Ascending aorta (tissue), 2 donors: ENCODE data around the gene ATP2B2. TPM values are rescaled to one million over a fixed set of nuclear protein-coding genes. Genes with fewer than 3 reads are reported as not detected.

ENCODE experiments used
- DNase-seq, 2 donors: peaks; one replicate each; pipeline ENCODE4 v3.0.0-alpha.2; 2019; ENCODE audit warnings: low spot score in 2 of 2
- H3K27ac ChIP-seq, 2 donors: fragments of 200-600 bp; sonication (generic); one replicate each; pipeline ENCODE4 v1.5.1; 2016 to 2017; ENCODE audit warnings: mild to moderate bottlenecking in 1 of 2
- H3K27me3 ChIP-seq: fragments of 200-600 bp; sonication (generic); one replicate; pipeline ENCODE4 v1.5.1; 2017
- H3K36me3 ChIP-seq, 2 donors: fragments of 200-600 bp; sonication (generic); one replicate each; pipeline ENCODE4 v1.5.1; 2016
- H3K4me1 ChIP-seq, 2 donors: fragments of 200-600 bp; sonication (generic); one replicate each; pipeline ENCODE4 v1.5.1; 2016 to 2017; ENCODE audit warnings: mild to moderate bottlenecking in 1 of 2
- H3K4me3 ChIP-seq, 2 donors: fragments of 200-600 bp; sonication (generic); one replicate each; pipeline ENCODE4 v1.5.1; 2016 to 2017; ENCODE audit warnings: mild to moderate bottlenecking in 1 of 2
- H3K9me3 ChIP-seq, 2 donors: fragments of 200-600 bp; sonication (generic); one replicate each; pipeline ENCODE4 v1.5.1; 2016
- intact Hi-C: fragments of 100-400 bp; cut with DNase I; formaldehyde crosslinking; loops from one replicate; pipeline ENCODE4 v1.15.1; 2023
- total RNA-seq: library from RNA; depleted of rRNA; stranded (reverse); fragments of >200 nt; gene quantifications from one replicate; pipeline ENCODE4 v1.1.0, GENCODE V29; 2016
- TF ChIP-seq, protein P1 (sequence below), 3 experiments: fragments of 200-600 bp in 2 of 3; fragments of 450-650 bp in 1 of 3; sonication (generic) in 2 of 3; IDR thresholded peaks; one replicate each; pipeline ENCODE4 v1.5.1; 2016 to 2019; ENCODE audit warnings: antibody characterized with exemption in 3 of 3, mild to moderate bottlenecking in 1 of 3, moderate library complexity in 1 of 3

ATP2B2 gene
- total RNA-seq, 1 donor from 2014 or later: not detected

DNA sequence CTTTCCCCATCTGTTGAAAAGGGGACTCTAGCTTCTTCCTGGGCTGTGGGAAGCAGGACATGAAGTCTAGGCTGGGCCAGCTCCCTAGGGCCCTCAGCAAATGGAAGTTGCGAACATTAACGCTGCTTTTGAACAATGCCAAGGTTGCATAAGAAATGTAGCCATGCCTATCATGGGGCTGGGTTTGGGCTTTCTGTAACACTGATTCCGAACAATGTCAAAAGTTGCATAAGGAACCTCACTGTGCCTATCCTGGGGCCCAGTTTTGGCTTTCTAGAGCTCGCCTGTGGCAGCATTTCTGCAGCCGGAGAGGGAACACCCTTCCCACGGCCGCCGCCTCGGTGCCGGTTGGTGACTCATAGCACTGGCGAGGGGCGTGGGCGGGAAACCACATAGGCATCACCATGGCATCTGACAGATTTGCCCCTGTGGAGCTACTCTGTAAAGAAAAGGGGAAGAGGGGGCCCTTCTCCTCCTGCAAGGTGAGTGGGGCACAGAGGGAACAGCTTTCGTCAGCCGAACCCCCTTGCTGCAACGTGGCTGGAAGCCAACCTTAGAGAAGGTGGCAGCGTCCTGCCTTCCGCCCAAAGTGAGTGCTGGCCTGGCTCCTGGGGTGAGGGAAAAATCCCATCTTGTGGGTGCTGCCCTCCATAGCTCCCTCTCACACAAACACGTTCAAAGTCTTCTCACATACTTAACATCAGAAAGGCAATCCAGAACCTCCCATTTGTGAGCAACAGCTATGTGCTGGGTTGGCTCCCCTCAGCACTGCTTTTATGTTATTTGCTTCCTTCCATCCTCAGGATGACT is 46.6 kb upstream of the ATP2B2 start:
- peak in 1 of 2 donors; percentile 56 for DNase-seq
- Histone ChIP-seq H3K36me3 (no peaks in the 10 kb centered on the region), H3K4me3 (no peak overlapping the region), H3K4me1 (no peaks in the 10 kb centered on the region), H3K27ac (no peak overlapping the region), H3K27me3 (no peaks in the 10 kb centered on the region), H3K9me3 (no peaks in the 10 kb centered on the region)
- TF ChIP-seq, protein P1, sequence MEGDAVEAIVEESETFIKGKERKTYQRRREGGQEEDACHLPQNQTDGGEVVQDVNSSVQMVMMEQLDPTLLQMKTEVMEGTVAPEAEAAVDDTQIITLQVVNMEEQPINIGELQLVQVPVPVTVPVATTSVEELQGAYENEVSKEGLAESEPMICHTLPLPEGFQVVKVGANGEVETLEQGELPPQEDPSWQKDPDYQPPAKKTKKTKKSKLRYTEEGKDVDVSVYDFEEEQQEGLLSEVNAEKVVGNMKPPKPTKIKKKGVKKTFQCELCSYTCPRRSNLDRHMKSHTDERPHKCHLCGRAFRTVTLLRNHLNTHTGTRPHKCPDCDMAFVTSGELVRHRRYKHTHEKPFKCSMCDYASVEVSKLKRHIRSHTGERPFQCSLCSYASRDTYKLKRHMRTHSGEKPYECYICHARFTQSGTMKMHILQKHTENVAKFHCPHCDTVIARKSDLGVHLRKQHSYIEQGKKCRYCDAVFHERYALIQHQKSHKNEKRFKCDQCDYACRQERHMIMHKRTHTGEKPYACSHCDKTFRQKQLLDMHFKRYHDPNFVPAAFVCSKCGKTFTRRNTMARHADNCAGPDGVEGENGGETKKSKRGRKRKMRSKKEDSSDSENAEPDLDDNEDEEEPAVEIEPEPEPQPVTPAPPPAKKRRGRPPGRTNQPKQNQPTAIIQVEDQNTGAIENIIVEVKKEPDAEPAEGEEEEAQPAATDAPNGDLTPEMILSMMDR (IDR thresholded peaks at IDR 0.05): no peak
- intact Hi-C loops: no loop called here

DNA sequence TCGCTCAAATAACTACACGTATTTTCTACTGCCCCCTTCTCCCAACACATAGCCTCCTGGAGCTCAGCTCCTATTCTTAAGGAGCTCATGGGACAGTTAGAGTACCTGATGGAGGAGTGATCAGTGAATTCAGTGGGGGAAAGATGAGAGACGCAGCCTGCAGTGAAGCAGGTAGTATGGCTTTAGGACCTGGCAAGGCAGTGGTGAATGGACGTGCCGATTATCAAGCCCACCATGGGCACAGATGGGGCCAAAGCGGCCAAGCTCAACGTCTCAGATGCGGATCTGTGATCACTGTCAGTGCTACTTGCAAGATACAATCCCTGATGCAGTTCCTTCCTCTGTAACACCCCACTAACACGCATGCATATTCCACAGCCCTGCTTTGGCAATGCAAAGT is 45.8 kb upstream of the ATP2B2 start:
- no peaks in the 10 kb centered on the region for H3K36me3 ChIP-seq
- peak in 1 of 2 donors; percentile 53 for DNase-seq
- intact Hi-C loops: no loop called here
- TF ChIP-seq, protein P1 (IDR thresholded peaks at IDR 0.05): no peak
- no peak overlapping the region for H3K4me3 ChIP-seq
- H3K9me3 ChIP-seq: no peaks in the 10 kb centered on the region
- H3K27ac ChIP-seq: no peak overlapping the region
- H3K27me3 ChIP-seq: no peaks in the 10 kb centered on the region
- H3K4me1 ChIP-seq: no peaks in the 10 kb centered on the region

DNA sequence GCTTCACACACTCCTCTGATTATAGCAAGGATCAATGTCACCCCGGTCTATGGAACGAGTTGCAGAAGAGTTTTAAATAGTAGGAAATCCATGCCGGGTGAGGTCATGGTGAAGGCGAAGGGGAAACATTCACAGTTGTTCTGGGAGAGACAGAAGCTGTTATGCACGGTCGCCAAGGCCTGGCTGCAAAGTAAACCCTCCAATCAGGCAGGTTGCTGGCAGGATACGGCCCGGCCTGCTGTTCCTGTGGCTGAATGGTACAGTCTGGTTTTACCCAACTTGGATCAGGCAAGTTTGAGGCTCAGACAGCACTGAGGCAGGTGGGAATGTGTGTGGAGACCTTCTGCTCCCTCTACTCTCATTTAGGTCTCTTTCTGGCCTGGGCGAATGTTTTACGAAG is 45.3 kb upstream of the ATP2B2 start:
- Histone ChIP-seq H3K4me1 (no peaks in the 10 kb centered on the region), H3K27me3 (no peaks in the 10 kb centered on the region), H3K9me3 (no peaks in the 10 kb centered on the region), H3K36me3 (no peaks in the 10 kb centered on the region), H3K27ac (no peak overlapping the region), H3K4me3 (no peak overlapping the region)
- TF ChIP-seq, protein P1 (IDR thresholded peaks at IDR 0.05): no peak
- peak in 1 of 2 donors; percentile 31 for DNase-seq
- intact Hi-C loops: no loop called here

DNA sequence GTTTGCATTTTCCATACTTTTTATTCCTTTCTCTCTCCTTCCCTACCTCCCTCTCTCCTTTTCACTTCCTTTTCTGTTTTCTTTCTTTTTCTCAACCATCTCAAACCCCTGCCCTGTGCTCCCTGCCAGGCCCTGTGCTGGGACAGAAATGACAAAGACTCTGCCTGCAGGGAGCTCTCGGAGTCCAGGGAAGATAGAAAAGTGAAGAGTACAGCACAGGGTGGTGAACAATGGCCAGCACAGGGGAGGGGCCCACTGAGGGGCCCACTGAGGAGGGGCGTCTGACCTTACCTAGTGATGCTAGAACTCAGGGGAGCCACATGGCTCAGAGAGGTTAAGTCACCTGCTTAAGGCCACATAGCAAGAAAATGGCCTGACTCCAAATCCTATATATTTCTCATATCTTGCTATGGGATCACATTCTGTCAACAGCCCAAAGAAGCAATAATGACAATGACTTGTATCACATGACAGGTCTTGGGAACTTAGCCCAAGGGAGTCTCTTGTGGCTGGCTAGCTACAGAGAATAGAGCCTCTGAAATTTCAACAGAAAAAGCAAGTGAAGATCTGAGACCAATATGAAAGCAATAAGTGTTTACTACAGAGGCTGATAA is 44.3 kb upstream of the ATP2B2 start:
- no peak overlapping the region for H3K4me3 ChIP-seq
- TF ChIP-seq, protein P1 (IDR thresholded peaks at IDR 0.05): no peak
- intact Hi-C loops: no loop called here
- H3K27ac ChIP-seq: no peak overlapping the region
- H3K9me3 ChIP-seq: no peaks in the 10 kb centered on the region
- no peaks in the 10 kb centered on the region for H3K4me1 ChIP-seq
- no peaks in the 10 kb centered on the region for H3K27me3 ChIP-seq
- no peaks in the 10 kb centered on the region for H3K36me3 ChIP-seq
- DNase-seq: peak in 1 of 2 donors; percentile 33

DNA sequence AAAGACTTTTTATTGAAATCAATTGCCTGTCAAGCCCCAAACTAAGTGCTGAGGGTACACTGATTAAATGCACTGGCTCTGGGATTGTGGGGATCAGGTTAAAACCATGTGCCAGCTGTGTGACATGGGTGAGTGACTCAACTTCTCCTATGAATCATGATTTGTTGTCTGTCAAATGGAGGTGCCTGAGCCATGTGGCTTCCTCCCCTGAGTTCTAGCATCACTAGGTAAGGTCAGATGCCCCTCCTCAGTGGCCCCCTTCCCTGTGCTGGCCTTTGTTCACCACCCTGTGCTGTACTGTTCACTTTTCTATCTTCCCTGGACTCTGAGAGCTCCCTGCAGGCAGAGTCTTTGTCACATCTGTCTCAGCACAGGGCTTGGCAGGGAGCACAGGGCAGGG is 43.6 kb upstream of the ATP2B2 start:
- Histone ChIP-seq H3K27me3 (no peaks in the 10 kb centered on the region), H3K36me3 (no peaks in the 10 kb centered on the region), H3K9me3 (no peaks in the 10 kb centered on the region), H3K4me1 (no peaks in the 10 kb centered on the region), H3K4me3 (no peak overlapping the region), H3K27ac (no peak overlapping the region)
- no peak for DNase-seq
- TF ChIP-seq, protein P1 (IDR thresholded peaks at IDR 0.05): no peak
- intact Hi-C loops: no loop called here
